ENCODE data around the gene KIAA1549. TPM values are rescaled to one million over a fixed set of nuclear protein-coding genes. Genes with fewer than 3 reads are reported as not detected.
"Not testable (repeated sequence)": the region's sequence is repeated elsewhere in the genome, so short reads cannot be mapped to it uniquely, and the experiment has no call there.

KIAA1549 gene
- polyA plus RNA-seq, 1 donor (not counting 4 experiments of a cell fraction or from before 2014, with no cell fraction given) = 1.1 TPM

DNA sequence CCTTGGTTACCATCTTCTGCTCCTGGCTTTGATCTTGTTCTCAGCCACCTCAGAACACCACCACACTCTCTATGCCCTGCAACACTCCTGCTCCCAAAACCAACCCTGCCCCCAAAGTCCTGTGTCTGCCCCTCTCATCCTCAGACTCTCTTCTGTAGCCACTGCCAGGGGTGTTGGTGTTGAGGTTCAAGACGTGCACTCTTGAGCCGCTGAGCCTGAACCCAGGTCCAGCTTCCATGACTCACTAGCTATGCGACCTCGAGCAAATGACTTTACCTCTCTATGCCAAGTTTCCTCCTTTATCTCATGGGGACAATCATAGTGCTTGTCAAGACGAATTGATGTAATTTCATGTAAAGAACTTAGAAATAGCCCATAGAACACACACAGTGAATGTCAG lies 182.4 kb downstream of the KIAA1549 start:
- no peaks in the 10 kb centered on the region for H3K9me1 ChIP-seq (ENCODE audit: control insufficient read depth, extremely low read depth, insufficient read depth, low read length)
- dilution Hi-C loops (cut with MboI; ENCODE audit: extremely low pct_ligation_motif_present, low sequenced_read_pairs) = no loop called here
- H3K27me3 ChIP-seq (ENCODE audit: control insufficient read depth, extremely low read depth, insufficient read depth, low read length) = no peaks in the 10 kb centered on the region
- H3K36me3 ChIP-seq (ENCODE audit: control insufficient read depth in 2 of 2, extremely low read depth in 1 of 2, insufficient read depth in 2 of 2, low read length in 2 of 2) = no peaks in the 10 kb centered on the region
- H3K4me1 ChIP-seq (ENCODE audit: control insufficient read depth, extremely low read depth, insufficient read depth, low read length) = no peaks in the 10 kb centered on the region
- no peak overlapping the region for H2AFZ ChIP-seq (ENCODE audit: control insufficient read depth, low read length)
- no peak for TF ChIP-seq EZH2 (IDR thresholded peaks at IDR 0.05; ENCODE audit: low read length)
- TF ChIP-seq, protein P1, sequence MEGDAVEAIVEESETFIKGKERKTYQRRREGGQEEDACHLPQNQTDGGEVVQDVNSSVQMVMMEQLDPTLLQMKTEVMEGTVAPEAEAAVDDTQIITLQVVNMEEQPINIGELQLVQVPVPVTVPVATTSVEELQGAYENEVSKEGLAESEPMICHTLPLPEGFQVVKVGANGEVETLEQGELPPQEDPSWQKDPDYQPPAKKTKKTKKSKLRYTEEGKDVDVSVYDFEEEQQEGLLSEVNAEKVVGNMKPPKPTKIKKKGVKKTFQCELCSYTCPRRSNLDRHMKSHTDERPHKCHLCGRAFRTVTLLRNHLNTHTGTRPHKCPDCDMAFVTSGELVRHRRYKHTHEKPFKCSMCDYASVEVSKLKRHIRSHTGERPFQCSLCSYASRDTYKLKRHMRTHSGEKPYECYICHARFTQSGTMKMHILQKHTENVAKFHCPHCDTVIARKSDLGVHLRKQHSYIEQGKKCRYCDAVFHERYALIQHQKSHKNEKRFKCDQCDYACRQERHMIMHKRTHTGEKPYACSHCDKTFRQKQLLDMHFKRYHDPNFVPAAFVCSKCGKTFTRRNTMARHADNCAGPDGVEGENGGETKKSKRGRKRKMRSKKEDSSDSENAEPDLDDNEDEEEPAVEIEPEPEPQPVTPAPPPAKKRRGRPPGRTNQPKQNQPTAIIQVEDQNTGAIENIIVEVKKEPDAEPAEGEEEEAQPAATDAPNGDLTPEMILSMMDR (optimal IDR thresholded peaks at IDR 0.05 in 1 of 3, IDR thresholded peaks at IDR 0.05 in 1 of 3, conservative IDR thresholded peaks at IDR 0.05 in 1 of 3; ENCODE audit: extremely low read depth in 1 of 3, insufficient read depth in 2 of 3, low read length in 3 of 3) = no peak
- no peaks in the 10 kb centered on the region for H4K20me1 ChIP-seq (ENCODE audit: control insufficient read depth, extremely low read depth, insufficient read depth, low read length)
- H3K79me2 ChIP-seq (ENCODE audit: control insufficient read depth, insufficient read depth, low read length) = no peaks in the 10 kb centered on the region
- no peak for DNase-seq (ENCODE audit: low read depth, low spot score)
- no peak overlapping the region for H3K27ac ChIP-seq (ENCODE audit: control insufficient read depth, insufficient read depth, low read length)
- no peak overlapping the region for H3K4me2 ChIP-seq (ENCODE audit: control insufficient read depth, extremely low read depth, insufficient read depth, low read depth, low read length)
- no peak for FAIRE-seq
- no peaks in the 10 kb centered on the region for H3K9me3 ChIP-seq (ENCODE audit: control insufficient read depth, low read depth, low read length)
- no peak overlapping the region for H3K9ac ChIP-seq (ENCODE audit: control insufficient read depth, extremely low read depth, insufficient read depth, low read length)
- no peak overlapping the region for H3K4me3 ChIP-seq (ENCODE audit: control insufficient read depth in 2 of 3, extremely low read depth in 1 of 3, insufficient read depth in 2 of 3, low read depth in 1 of 3, low read length in 3 of 3)

DNA sequence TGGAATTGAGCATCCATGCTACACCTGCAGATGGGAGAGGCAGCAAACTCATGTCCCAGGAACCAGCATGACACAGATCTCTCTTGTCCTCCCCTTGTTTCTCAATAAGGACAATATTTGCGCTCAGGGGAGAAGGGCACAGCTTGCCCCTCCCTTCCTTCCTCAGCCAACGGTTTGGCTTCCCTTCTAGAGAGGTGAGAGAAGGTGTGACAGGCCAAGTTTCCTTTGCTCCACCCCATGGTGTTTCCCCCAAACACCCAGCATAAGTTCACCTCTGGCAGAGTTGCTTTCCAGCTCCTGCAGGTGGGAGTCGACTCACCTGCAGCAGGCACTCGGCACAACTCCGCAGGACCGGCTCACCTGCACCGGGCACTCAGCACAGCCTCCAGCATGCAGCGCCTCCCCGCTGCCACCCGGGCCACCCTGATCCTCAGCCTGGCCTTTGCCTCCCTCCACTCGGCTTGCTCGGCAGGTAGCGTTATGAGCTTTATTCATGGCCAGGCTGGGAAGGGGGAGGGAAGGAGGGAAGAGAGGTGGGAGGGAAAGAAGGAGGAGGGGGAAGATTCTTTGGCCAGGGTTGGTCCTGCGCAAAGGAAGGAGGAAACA lies 183.4 kb downstream of the KIAA1549 start, which contains the start of the genes ATP6V0A4 and TMEM213:
ATP6V0A4 (minus strand) TSS at position 482 of the 606 bp plus-strand sequence. CDS start 26,949 bp downstream, outside the sequence.
TMEM213 (plus strand) TSS at position 280 of the 606 bp plus-strand sequence; CDS start at position 391, 111 bp downstream.
- H3K4me2 ChIP-seq (ENCODE audit: control insufficient read depth, extremely low read depth, insufficient read depth, low read depth, low read length) = no peak within 1 kb of the TSS
- no peaks in the 10 kb centered on the region for H4K20me1 ChIP-seq (ENCODE audit: control insufficient read depth, extremely low read depth, insufficient read depth, low read length)
- H3K9me1 ChIP-seq (ENCODE audit: control insufficient read depth, extremely low read depth, insufficient read depth, low read length) = no peaks in the 10 kb centered on the region
- H3K4me3 ChIP-seq (ENCODE audit: control insufficient read depth in 2 of 3, extremely low read depth in 1 of 3, insufficient read depth in 2 of 3, low read depth in 1 of 3, low read length in 3 of 3) = no peak within 1 kb of the TSS
- H3K9ac ChIP-seq (ENCODE audit: control insufficient read depth, extremely low read depth, insufficient read depth, low read length) = no peak within 1 kb of the TSS
- H3K9me3 ChIP-seq (ENCODE audit: control insufficient read depth, low read depth, low read length) = no peaks in the 10 kb centered on the region
- no peaks in the 10 kb centered on the region for H3K36me3 ChIP-seq (ENCODE audit: control insufficient read depth in 2 of 2, extremely low read depth in 1 of 2, insufficient read depth in 2 of 2, low read length in 2 of 2)
- no peaks in the 10 kb centered on the region for H3K27me3 ChIP-seq (ENCODE audit: control insufficient read depth, extremely low read depth, insufficient read depth, low read length)
- dilution Hi-C loops (cut with MboI; ENCODE audit: extremely low pct_ligation_motif_present, low sequenced_read_pairs) = no loop called here
- FAIRE-seq (no peak), DNase-seq (ENCODE audit: low read depth, low spot score) (no peak)
- H3K27ac ChIP-seq (ENCODE audit: control insufficient read depth, insufficient read depth, low read length) = no peak within 1 kb of the TSS
- no peaks in the 10 kb centered on the region for H3K4me1 ChIP-seq (ENCODE audit: control insufficient read depth, extremely low read depth, insufficient read depth, low read length)
- no peaks in the 10 kb centered on the region for H3K79me2 ChIP-seq (ENCODE audit: control insufficient read depth, insufficient read depth, low read length)
- TF ChIP-seq EZH2 (IDR thresholded peaks at IDR 0.05; ENCODE audit: low read length) = no peak
- TF ChIP-seq, protein P1 (optimal IDR thresholded peaks at IDR 0.05 in 1 of 3, IDR thresholded peaks at IDR 0.05 in 1 of 3, conservative IDR thresholded peaks at IDR 0.05 in 1 of 3; ENCODE audit: extremely low read depth in 1 of 3, insufficient read depth in 2 of 3, low read length in 3 of 3) = no peak
- H2AFZ ChIP-seq (ENCODE audit: control insufficient read depth, low read length) = no peak within 1 kb of the TSS

DNA sequence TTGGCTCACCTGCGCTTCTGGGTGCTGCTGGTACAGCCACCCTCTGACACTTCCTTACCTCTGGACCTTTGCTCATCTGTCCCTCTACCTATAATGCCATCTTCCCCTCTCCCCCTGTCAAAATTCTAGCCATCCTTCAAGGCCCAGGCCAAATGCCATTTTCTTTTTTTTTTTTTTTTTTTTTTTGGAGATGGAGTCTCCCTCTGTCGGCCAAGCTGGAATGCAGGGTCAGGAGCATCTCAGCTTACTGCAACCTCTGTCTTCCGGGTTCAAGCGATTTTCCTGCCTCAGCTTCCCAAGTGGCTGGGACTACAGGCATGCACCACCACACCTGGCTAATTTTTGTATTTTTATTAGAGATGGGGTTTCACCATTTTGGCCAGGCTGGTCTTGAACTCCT lies 184.1 kb downstream of the KIAA1549 start:
- dilution Hi-C loops (cut with MboI; ENCODE audit: extremely low pct_ligation_motif_present, low sequenced_read_pairs) = not testable (repeated sequence)

More for the DNA sequence above, 184.1 kb downstream of the KIAA1549 start:
- H3K9me3 ChIP-seq (ENCODE audit: control insufficient read depth, low read depth, low read length); H3K9ac ChIP-seq (ENCODE audit: control insufficient read depth, extremely low read depth, insufficient read depth, low read length); H4K20me1 ChIP-seq (ENCODE audit: control insufficient read depth, extremely low read depth, insufficient read depth, low read length); H3K4me2 ChIP-seq (ENCODE audit: control insufficient read depth, extremely low read depth, insufficient read depth, low read depth, low read length); DNase-seq (ENCODE audit: low read depth, low spot score); H3K27ac ChIP-seq (ENCODE audit: control insufficient read depth, insufficient read depth, low read length); H2AFZ ChIP-seq (ENCODE audit: control insufficient read depth, low read length); H3K27me3 ChIP-seq (ENCODE audit: control insufficient read depth, extremely low read depth, insufficient read depth, low read length); H3K9me1 ChIP-seq (ENCODE audit: control insufficient read depth, extremely low read depth, insufficient read depth, low read length); H3K4me1 ChIP-seq (ENCODE audit: control insufficient read depth, extremely low read depth, insufficient read depth, low read length); H3K4me3 ChIP-seq (ENCODE audit: control insufficient read depth in 2 of 3, extremely low read depth in 1 of 3, insufficient read depth in 2 of 3, low read depth in 1 of 3, low read length in 3 of 3); H3K79me2 ChIP-seq (ENCODE audit: control insufficient read depth, insufficient read depth, low read length); H3K36me3 ChIP-seq (ENCODE audit: control insufficient read depth in 2 of 2, extremely low read depth in 1 of 2, insufficient read depth in 2 of 2, low read length in 2 of 2); FAIRE-seq: not testable (repeated sequence)

Measured in keratinocyte (primary cell).